Erythroblast (primary cell): ENCODE measurements around the gene ANAPC5.

ENCODE experiments used
- GATA1 ChIP-seq: IDR thresholded peaks from 2 replicates; pipeline ENCODE4 v1.6.1; 2011; ENCODE audit warnings: low read depth, mild to moderate bottlenecking, control low read depth, low read length, moderate library complexity
- POLR2A ChIP-seq: IDR thresholded peaks from 2 replicates; pipeline ENCODE4 v1.6.1; 2011; ENCODE audit warnings: mild to moderate bottlenecking, low read length

DNA sequence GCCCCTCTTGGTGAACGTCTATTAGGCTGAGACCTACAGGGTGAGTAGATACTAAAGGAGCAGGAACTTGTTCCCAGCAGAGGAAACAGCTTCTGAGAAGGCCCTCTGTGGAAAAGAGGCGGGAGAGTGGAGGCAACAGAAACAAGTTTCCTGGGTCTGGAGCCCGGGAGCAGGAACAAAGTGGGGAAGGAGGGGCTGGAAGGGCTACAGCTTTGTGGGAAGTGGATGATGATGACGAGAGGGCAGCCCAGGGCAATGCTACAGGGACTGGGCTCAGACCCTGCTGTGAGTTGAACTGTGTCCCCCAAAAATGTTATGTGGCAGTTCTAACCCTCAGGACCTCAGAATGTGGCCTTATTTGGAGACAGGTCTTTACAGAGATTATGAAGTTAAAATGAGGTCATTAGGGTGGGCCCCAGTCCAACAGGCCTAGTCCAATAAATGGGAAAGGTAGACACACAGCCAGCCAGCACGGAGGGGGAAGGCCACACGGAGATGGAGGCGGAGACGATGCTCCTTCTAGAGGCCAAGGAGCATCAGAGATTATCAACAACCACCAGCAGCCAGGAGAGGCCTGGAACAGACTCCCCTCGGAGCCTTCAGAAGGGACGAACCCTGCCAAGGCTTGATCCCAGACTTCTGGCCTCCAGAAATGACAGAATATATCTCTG, 70.0 kb downstream of the ANAPC5 start:
- TF ChIP-seq POLR2A = no peak
- TF ChIP-seq GATA1 = no peak
